T-helper 2 cell treated with Interferon-gamma antibody and Interleukin-4, amounts not matched to agents 100 ng/mL and 5 ng/mL, for 36 hours (primary cell): ENCODE data around the gene EMX1. TPM values are rescaled to one million over a fixed set of nuclear protein-coding genes. Genes with fewer than 3 reads are reported as not detected.
"Not testable (repeated sequence)": the region's sequence is repeated elsewhere in the genome, so short reads cannot be mapped to it uniquely, and the experiment has no call there.

Experiments
- intact Hi-C: fragments of 100-400 bp; cut with micrococcal nuclease; formaldehyde crosslinking; loops from one replicate; pipeline ENCODE4 v1.15.1; 2023
- total RNA-seq: library from RNA; stranded (reverse); gene quantifications from 2 replicates; pipeline ENCODE4 v1.2.3, GENCODE V29; 2022

EMX1 gene
- total RNA-seq, 1 donor from 2014 or later = not detected

GRCh38 chr2:72898585-72898906 is 18.8 kb upstream of the EMX1 start:
- intact Hi-C loops = no loop called here

DNA sequence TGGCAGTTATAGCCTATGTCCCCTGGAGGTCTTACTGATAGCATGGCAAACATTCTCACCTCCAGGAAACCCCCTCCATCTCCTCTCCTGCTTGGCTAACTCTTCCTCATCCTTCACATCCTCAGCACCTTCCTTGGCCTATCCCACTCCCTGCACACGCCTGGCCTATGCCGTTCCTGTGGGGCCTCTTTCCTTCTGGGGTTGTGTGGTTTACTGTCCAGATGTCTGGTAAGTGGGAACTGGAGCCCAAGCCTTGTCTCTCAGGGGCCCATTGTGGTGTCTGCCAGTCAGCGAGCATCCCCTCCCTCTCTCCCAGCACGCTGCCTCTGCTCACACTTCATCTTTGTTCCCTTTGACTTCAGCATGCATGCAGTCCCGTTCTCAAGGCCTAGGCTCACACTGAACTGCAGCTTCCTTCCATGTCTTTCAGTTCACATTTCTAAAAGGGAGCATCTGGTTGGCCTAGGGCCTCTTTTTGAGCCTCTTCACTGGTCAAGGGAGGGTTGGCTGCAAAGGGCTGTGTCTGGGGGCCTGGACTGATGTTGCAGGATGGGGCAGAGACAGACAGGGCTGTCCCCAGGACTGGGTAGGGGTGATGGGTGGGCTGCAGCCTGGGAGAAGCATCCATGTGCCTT is 17.0 kb upstream of the EMX1 start:
- intact Hi-C loops = no loop called here

DNA sequence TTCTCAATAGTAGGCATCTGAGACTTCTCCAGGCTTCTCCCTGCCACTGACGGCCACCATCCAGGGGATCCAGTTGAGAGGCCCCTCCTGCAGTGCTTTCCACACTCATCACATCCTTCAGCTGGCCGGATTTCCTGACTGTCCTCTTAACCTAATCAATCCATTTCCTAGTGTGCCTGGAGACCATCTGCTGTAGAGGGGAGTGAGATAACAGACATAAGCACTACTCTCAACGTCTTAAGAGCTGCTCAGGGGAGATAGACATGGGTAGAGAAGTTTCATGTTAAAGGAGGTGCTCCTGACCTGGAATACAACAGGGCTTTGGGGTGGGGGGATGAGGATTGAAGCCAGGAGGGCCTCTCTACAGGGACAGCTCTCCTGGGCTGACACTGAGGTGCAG is 15.9 kb upstream of the EMX1 start:
- intact Hi-C loops = no loop called here

GRCh38 chr2:72907369-72907768 is 9.9 kb upstream of the EMX1 start:
- intact Hi-C loops = not testable (repeated sequence)

DNA sequence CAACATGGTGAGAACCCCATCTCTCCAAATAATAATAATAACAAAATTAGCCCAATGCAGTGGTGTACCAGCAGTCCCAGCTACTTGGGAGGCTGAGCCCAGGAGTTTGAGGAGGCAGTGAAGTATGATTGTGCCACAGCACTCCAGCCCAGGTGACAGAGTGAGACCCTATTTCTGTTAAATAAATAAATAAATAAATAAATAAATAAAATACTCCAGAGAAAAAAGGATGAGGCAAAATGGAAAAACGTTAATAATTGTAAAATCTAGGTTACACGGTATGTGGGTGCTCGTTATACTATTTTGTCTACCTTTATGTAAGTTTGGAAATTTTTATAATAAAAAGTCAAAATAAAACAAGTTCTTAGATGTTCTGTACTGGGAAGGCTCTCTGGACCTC is 8.6 kb upstream of the EMX1 start:
- intact Hi-C loops = no loop called here

DNA sequence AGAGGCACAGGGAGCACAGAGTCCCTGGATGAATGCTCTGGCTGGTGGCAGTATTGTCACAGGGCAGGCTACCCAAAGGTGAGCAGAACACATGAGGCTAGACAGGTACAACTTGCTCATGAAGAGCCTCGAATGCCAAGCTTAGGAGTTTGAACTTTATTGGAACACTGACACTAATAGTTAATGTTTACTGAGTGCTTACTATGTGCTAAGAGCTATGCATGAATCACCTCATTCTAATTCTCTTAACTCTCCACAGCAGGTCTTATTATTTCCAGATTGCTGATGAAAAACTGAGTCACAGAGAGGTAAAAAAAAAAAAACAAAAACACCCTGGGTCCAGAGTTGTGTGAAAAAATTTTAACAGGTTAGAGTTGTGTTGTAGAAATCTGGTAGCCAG is 6.1 kb upstream of the EMX1 start:
- intact Hi-C loops = no loop called here

GRCh38 chr2:72913486-72914205 is 3.7 kb upstream of the EMX1 start:
- intact Hi-C loops = no loop called here

GRCh38 chr2:72914206-72914559 is 3.1 kb upstream of the EMX1 start:
- intact Hi-C loops = no loop called here

DNA sequence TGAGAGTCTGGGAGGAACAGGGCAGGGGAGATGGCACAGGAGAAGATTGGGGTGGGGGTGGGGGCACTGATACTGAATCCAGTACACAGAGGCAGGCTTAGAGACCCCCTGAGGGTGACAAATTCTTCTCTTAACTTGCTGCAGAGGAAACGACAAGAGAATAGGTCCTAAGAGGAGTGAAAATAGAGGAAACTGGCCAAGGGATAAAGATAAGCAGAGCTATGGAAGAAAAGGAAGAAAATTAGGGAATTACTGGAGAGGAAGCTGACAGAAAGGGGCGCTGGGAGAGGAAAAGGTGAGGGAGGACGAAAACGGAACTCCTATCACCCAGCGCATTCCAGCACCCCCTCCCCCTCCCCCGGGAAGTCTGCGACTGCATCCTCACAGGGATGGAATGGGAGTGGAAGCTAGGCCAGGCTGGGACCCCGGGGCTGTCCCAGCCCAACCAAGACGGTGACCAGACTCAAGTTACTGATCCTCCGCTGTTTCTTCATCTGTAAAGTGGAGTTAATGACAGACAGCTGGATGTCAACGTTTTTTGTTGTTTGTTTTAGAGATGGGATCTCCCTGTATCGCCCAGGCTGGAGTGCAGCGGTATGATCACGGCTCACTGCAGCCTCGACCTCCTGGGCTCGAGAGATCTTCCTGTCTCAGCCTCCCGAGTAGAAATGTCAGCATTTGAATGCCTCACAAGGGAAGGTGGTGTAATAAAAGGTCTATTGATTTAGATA is 2.6 kb upstream of the EMX1 start:
- intact Hi-C loops = loop anchor here (5.0 kb wide), 1 partner anchor 767 kb away; the partner anchor contains the start of gene CYP26B1

DNA sequence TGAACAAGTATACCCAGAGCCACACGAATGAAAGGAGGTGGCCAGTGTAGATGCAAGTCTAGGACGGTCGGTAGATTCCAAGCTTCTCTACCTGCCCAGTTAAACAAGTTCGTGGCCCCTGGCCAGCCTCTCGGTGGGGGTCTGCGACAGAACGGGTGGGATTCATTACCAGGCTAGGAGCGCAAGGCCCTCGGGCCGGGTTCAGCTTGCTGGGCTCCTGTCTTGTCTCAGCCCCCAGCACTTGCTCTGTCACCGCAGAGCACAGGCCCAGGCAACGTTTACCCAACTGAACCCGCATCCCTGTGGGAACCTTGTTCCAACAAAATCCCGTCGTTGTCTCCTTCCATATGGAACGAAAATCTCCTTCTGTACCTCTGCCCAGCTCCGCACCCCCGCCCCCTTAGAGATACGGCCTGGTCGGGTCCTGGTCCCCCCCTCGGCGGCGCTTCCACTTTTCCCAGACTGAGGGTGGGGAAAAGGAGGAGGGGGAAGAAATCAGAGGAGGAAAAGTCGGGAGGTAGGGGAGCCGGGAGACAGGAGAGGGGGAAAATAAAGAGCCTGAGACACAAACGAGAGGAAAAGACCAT is 1.9 kb upstream of the EMX1 start:
- intact Hi-C loops = loop anchor here (5.0 kb wide), 1 partner anchor 768 kb away; the partner anchor contains the start of gene CYP26B1

GRCh38 chr2:72915907-72916742 is 1.2 kb upstream of the EMX1 start:
- intact Hi-C loops = loop anchor here (5.0 kb wide), 1 partner anchor 769 kb away; the partner anchor contains the start of gene CYP26B1

- intact Hi-C loops = loop anchor here (5.0 kb wide), 1 partner anchor 769 kb away; the partner anchor contains the start of gene CYP26B1
Observed at GRCh38 chr2:72916743-72917137, 579 bp upstream of the EMX1 start.

- intact Hi-C loops = loop anchor here (5.0 kb wide), 1 partner anchor 771 kb away; the partner anchor contains the start of gene CYP26B1
Observed at GRCh38 chr2:72917877-72918553, 696 bp downstream of the EMX1 start.

DNA sequence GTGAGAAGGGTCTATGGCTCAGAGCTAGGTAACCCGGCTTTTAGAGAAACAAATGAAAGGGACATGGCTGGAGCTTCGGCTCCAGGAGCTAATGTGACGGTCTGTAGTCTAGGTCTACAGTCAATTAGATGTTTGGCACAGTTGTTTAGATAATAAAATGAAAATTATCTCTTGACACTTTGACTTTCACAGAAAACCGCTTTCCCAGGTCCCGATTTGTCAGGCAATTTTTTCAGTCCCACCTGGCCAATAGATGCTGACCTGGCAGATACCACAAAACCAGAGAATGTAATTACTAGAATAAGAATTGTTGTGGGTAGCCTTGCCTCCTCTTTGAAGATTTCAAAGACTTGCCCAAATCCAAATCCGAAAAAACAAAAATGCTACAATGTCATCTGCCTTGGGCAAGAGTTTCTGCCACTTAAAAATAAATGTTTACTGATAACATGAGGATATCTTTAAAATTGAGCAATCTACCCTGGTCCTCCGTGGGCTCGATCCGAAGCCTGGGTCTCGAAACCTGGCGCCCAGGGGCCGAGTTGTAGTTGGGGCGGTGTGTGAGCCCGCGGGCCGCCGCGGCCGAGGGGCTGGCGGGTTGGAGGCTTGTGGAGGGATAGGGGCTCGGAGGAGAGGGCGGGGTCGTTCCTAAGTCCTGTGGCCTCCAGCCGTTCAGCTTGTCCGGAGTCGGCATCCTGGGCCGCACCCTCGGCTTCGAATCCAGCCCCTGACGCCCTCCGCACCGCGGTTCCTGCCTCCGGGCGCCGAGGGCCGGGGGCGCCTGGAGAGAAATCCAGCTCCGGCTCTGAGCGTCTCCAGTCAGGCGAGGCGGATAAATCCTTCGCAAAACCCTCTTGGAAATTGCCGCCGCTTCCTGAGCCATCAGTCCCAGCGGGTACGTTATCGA is 2.3 kb downstream of the EMX1 start:
- intact Hi-C loops = loop anchor here (5.0 kb wide), 1 partner anchor 772 kb away; the partner anchor contains the start of gene CYP26B1

GRCh38 chr2:72920318-72921087 is 3.2 kb downstream of the EMX1 start:
- intact Hi-C loops = no loop called here

DNA sequence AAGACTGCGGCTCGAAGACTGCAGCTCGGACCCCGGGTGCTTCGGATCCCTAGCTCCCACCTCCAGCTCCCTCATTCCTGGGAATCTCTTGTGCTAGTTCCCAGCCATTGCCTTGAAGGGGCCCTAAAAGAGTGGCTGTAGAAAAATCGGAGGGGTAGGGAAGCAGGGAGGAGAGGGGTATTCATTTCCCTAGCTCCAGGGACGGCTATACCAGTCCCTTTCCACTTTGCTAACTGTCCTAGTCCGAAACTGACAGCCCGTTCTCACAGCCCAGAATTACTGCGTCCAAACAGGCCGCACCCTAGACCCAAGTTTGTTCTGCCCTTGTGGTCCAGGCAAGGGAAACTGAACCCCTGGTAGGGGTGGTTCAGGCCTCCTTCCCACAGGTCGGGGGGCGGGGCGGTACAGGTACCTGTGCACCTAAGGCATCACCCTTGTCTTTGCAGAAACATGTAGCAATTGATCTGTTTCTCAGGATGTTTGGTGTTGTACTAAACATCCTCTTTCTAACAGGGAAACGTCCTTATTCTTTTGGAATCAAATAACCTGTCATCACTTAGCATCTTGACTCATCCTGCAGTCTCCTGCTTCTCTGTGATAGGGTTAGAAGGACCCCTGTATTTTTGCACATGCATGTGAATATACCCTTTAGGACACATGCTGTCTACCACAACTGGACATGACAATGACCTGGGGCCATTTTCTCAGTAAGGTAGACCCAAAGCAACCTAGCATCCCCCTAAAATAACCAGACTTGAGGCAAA is 4.0 kb downstream of the EMX1 start:
- intact Hi-C loops = no loop called here

DNA sequence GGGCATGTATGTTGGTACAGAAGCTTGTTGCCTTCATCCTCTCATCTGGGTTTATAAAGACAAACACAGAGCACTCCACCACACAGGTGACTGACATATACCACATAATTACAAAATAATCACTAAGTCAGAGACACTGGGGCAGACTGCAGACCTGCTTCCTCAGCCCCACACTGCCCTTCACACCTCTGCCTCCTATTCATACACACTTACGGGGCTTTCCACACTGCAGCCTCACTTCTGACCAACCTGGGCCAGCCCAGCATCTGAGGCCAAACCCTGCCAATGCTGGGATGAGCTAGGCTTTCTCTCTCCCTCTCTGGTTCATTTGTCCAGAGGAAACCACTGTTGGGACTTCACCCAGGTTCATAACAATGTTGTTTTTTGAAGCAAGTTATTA is 4.5 kb downstream of the EMX1 start:
- intact Hi-C loops = no loop called here

GRCh38 chr2:72923833-72924352 is 6.6 kb downstream of the EMX1 start:
- intact Hi-C loops = no loop called here
